ENCODE results near the gene CSRP3. TPM values are rescaled to one million over a fixed set of nuclear protein-coding genes. Genes with fewer than 3 reads are reported as not detected.

Gene CSRP3
- total and polyA plus RNA-seq, 2 of the 4 experiments (the other 2 are of a cell fraction): not detected

DNA sequence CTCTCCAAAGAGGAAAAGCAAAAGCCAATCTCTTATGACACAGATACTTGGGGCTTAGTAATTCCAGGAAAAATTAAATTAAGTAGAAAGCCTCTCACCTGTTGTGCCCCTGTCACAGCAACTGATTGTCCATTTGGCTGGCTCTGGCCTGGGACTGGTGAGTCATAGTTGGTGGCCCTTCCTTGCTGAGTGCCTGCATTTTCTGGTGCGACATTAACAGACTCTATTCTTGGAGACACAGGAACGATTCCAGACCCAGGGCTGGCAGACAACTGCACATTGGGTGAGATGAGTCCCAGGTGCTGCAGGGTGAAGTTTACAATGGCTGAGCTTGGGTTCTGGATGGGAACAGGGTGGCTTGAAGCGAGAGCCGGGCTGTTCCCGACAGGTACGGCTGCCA, 23.3 kb upstream of the CSRP3 start:
- Histone ChIP-seq H2BK15ac (ENCODE audit: low read depth, low read length) (no peak overlapping the region), H3K4me2 (ENCODE audit: low read depth, low read length) (no peak overlapping the region), H3K9me3 (ENCODE audit: control insufficient read depth, insufficient read depth, low read length) (no peaks in the 10 kb centered on the region), H2AK5ac (ENCODE audit: low read depth, low read length) (no peak overlapping the region), H2AFZ (replicated peaks; ENCODE audit: low read length, poor library complexity) (no peak overlapping the region), H2AK9ac (replicated peaks; ENCODE audit: low read depth, low read length, poor library complexity) (no peak overlapping the region), H4K8ac (ENCODE audit: low read depth in 2 of 2, low read length in 2 of 2) (no peak overlapping the region), H3K18ac (ENCODE audit: low read depth, low read length) (no peak overlapping the region), H3K79me1 (ENCODE audit: low read depth in 1 of 2, low read length in 2 of 2) (no peaks in the 10 kb centered on the region), H3K4me1 (ENCODE audit: control insufficient read depth, insufficient read depth, low read length) (no peaks in the 10 kb centered on the region), H2BK20ac (ENCODE audit: low read depth, low read length) (no peak overlapping the region), H3K4me3 (ENCODE audit: insufficient read depth, low read depth, low read length) (no peak overlapping the region), H3K9ac (ENCODE audit: low read depth, low read length) (no peak overlapping the region), H4K5ac (ENCODE audit: low read depth, low read length) (no peak overlapping the region), H4K20me1 (ENCODE audit: insufficient read depth, low read length) (no peaks in the 10 kb centered on the region), H3K27me3 (ENCODE audit: control insufficient read depth, insufficient read depth, low read length) (no peaks in the 10 kb centered on the region; the same call in 1 of the 2 replicates), H4K91ac (ENCODE audit: insufficient read depth, low read depth, low read length) (no peak overlapping the region), H3K23ac (ENCODE audit: low read depth, low read length) (no peak overlapping the region), H3K27ac (ENCODE audit: insufficient read depth, low read length) (no peak overlapping the region), H2BK5ac (ENCODE audit: low read depth, low read length, poor library complexity, severe bottlenecking) (no peak overlapping the region), H3K36me3 (ENCODE audit: control insufficient read depth, insufficient read depth, low read length) (no peaks in the 10 kb centered on the region), H3K9me1 (ENCODE audit: insufficient read depth, low read length) (no peaks in the 10 kb centered on the region; the same call in 1 of the 2 replicates), H3K4ac (ENCODE audit: low read depth, low read length) (no peak overlapping the region), H3K14ac (replicated peaks; ENCODE audit: low read depth, low read length) (no peak overlapping the region), H3K56ac (ENCODE audit: extremely low read depth, insufficient read depth, low read length) (no peak overlapping the region), H2BK120ac (ENCODE audit: low read depth, low read length) (no peak overlapping the region)
- intact Hi-C loops (cut with micrococcal nuclease) (no loop called here), dilution Hi-C loops (cut with HindIII; ENCODE audit: low sequenced_read_pairs, unreplicated experiment) (no loop called here), in situ Hi-C loops (cut with MboI; ENCODE audit: low sequenced_read_pairs) (no loop called here)
- no peak for DNase-seq
- ChIA-PET POLR2A (ENCODE audit: unreplicated experiment) (no interaction called here), CTCF (no interaction called here)
- no peak for TF ChIP-seq MXI1 (IDR thresholded peaks at IDR 0.05; ENCODE audit: borderline replicate concordance, low read depth, low read length)
- TF ChIP-seq POLR2A (IDR thresholded peaks at IDR 0.05; ENCODE audit: low read depth, low read length): no peak
- TF ChIP-seq, protein P1, sequence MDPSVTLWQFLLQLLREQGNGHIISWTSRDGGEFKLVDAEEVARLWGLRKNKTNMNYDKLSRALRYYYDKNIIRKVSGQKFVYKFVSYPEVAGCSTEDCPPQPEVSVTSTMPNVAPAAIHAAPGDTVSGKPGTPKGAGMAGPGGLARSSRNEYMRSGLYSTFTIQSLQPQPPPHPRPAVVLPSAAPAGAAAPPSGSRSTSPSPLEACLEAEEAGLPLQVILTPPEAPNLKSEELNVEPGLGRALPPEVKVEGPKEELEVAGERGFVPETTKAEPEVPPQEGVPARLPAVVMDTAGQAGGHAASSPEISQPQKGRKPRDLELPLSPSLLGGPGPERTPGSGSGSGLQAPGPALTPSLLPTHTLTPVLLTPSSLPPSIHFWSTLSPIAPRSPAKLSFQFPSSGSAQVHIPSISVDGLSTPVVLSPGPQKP (IDR thresholded peaks at IDR 0.05; ENCODE audit: borderline replicate concordance, low read depth, low read length): no peak
- no peak for TF ChIP-seq RCOR1 (IDR thresholded peaks at IDR 0.05; ENCODE audit: insufficient replicate concordance, low read length)
- TF ChIP-seq MAFK (IDR thresholded peaks at IDR 0.05; ENCODE audit: low read depth, low read length): no peak
- TF ChIP-seq RFX5 (IDR thresholded peaks at IDR 0.05; ENCODE audit: low read depth, low read length): no peak
- TF ChIP-seq CHD1 (IDR thresholded peaks at IDR 0.05; ENCODE audit: low read depth, low read length): no peak
- TF ChIP-seq, protein P2, sequence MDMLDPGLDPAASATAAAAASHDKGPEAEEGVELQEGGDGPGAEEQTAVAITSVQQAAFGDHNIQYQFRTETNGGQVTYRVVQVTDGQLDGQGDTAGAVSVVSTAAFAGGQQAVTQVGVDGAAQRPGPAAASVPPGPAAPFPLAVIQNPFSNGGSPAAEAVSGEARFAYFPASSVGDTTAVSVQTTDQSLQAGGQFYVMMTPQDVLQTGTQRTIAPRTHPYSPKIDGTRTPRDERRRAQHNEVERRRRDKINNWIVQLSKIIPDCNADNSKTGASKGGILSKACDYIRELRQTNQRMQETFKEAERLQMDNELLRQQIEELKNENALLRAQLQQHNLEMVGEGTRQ (IDR thresholded peaks at IDR 0.05; ENCODE audit: low read depth, low read length): no peak
- TF ChIP-seq, protein P3, sequence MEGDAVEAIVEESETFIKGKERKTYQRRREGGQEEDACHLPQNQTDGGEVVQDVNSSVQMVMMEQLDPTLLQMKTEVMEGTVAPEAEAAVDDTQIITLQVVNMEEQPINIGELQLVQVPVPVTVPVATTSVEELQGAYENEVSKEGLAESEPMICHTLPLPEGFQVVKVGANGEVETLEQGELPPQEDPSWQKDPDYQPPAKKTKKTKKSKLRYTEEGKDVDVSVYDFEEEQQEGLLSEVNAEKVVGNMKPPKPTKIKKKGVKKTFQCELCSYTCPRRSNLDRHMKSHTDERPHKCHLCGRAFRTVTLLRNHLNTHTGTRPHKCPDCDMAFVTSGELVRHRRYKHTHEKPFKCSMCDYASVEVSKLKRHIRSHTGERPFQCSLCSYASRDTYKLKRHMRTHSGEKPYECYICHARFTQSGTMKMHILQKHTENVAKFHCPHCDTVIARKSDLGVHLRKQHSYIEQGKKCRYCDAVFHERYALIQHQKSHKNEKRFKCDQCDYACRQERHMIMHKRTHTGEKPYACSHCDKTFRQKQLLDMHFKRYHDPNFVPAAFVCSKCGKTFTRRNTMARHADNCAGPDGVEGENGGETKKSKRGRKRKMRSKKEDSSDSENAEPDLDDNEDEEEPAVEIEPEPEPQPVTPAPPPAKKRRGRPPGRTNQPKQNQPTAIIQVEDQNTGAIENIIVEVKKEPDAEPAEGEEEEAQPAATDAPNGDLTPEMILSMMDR (conservative IDR thresholded peaks at IDR 0.05; ENCODE audit: low read depth, low read length): no peak
- no peak for TF ChIP-seq BHLHE40 (IDR thresholded peaks at IDR 0.05; ENCODE audit: low read depth, low read length)
- no peak for TF ChIP-seq CEBPB (IDR thresholded peaks at IDR 0.05; ENCODE audit: low read depth, low read length)
- TF ChIP-seq MAZ (IDR thresholded peaks at IDR 0.05; ENCODE audit: borderline replicate concordance, low read depth, low read length): no peak
- no peak for TF ChIP-seq FOS (IDR thresholded peaks at IDR 0.05; ENCODE audit: low read depth, low read length)
- TF ChIP-seq RAD21 (IDR thresholded peaks at IDR 0.05; ENCODE audit: low read length): no peak
- TF ChIP-seq NFE2L2 (IDR thresholded peaks at IDR 0.05; ENCODE audit: low read depth, low read length): no peak
- no peak for TF ChIP-seq SMC3 (IDR thresholded peaks at IDR 0.05; ENCODE audit: low read depth, low read length)
- 100% methylated on average over 2 of the region's 6 CpGs; no CpG with 5 or more reads in 1 of the 2 experiments for WGBS, 2 experiments (ENCODE audit: extremely low coverage in 2 of 2, insufficient read length in 1 of 2)
- no peak for ATAC-seq (ENCODE audit: low read depth)
- BruUV-seq (replicated peaks): no TSS peak

Data from IMR-90 (cell line).